NCI-H524 treated with DMSO at 0.1 percent for 48 hours (cell line): ENCODE measurements around the gene FBXW4.
A peak's percentile ranks its signal among the peaks of the same experiment; 100 is the strongest.
"Not testable (repeated sequence)": the region's sequence is repeated elsewhere in the genome, so short reads cannot be mapped to it uniquely, and the experiment has no call there.

Experiments used
- DNase-seq: peaks from one replicate; lab custom pipeline; 2025; lab: John Stamatoyannopoulos, UW

The FBXW4 gene

DNA sequence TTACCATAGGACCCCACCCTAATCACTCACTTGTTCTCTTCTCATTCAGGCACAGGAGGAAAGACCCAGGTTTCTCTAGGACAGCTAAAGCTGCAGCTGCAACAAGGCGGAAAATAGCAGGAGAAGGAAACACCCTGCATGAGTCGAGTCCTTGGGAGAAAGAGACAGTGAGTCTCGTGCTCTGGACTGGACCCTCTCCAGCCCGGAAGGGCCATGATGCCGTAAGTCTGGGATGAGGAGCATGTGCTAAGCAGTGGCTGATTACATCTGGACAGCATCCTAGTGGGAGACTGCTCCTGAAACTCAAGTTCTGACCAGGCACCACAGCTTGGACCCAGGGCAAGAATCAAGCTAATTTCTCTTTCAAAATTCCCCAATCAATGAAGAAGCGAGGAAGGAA is 39.4 kb downstream of the FBXW4 start:
- DNase-seq: no peak

DNA sequence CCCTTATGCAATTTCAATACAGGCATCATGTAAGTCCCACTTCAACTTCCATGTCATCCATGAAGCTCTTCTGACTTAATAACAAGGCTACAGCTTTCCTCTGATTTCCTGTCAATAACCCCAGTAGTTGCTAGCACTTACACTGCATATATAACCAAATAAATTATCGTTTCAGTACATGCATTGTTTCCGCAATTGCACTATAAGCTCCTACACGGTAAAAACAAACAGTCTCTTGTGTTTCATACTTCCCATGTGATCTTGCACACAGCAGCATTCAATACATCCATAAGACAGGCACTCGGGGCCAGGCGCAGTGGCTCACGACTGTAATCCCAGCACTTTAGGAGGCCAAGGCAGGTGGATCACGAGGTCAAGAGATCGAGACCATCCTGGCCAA is 41.4 kb downstream of the FBXW4 start:
- DNase-seq: no peak

DNA sequence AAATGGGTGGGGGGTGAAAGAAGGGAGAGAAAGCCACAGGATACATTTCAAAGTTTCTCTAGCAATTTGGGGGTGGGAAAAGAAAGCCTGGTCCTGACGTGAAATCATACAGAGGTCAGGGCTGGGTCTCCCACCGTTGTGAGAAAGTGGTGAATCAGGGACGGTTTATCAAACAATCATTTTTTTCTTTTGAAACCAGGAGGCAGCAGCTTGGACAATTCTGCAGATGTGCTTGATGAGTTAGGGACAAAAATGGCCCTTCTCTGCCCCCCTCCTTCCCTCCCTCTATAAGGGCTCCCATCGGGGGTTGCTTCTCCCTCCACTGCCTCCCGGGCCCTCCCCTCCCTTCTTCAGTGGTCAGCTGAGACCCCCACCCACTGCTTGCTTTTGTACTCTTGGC is 43.6 kb downstream of the FBXW4 start:
- DNase-seq: no peak

- DNase-seq: no peak
Measured at GRCh38 chr10:101650863-101651262, 44.1 kb downstream of the FBXW4 start.

DNA sequence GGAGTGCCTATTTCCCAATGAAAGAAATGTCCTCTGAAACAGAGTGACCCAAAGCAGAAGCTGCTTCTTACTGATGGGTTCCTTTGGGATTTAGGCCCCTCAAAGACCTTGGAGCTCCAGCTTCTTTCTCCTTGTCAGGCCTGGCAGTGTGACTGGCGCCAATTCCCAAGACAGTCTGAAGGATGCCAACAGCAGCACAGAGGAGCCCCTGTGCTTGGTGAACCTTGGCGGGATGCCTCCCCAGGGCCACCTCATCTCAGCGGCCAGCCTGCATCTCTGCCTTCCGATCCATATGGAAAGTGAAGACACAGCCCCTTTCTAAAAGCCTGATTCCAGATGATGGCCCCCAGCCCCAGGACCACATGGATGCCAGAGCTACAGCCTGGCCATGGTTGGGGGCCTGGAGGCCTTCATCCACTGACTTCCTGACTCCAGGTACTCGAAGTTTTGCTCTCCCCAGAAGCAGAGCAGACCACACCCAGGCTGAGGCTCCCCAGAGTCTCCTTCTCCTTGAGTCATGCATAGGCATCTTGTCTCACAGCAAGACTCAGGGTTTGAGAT is 45.4 kb downstream of the FBXW4 start:
- no peak for DNase-seq

- no peak for DNase-seq
Measured at GRCh38 chr10:101647255-101647654, 47.7 kb downstream of the FBXW4 start.

- no peak for DNase-seq
Measured at GRCh38 chr10:101646364-101646763, 48.6 kb downstream of the FBXW4 start.

DNA sequence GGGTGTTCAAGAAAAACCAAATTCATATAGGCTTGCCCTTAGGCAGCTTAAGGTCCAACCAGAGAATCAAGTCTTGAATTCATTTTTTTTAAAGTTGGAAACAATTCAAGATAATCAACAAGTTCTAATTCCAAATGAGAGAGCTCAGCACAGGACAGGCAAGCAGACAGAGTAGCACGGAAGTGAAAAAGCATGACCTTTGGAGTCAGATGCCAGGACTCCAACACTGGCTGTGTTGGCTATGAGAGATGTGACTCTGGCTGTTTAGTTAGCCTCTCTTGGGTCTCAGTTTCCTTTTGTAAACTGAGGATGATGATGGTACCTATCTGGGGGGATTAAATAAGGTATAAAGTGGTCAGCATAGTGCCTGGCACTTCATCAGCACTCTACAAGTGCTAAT is 49.3 kb downstream of the FBXW4 start:
- no peak for DNase-seq

DNA sequence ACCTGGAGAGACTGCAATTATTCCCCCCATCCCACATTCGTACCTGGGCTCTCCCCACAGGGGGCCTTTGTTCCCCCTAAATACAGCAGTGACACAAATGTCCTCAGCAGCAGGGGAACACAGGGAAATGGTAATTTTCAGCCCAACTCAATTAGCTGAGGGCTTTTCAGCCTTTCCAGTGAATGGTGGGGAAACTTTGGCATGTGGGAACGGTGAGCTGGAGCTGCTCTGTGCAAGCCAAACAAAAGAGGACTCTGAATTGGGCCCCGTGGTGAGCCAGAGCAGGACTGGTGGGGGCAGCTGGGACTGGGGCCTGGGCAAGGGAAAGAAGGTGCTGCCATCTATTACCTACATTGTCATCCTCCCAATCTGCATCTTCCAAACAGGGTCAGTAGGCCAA is 51.0 kb downstream of the FBXW4 start:
- DNase-seq: no peak

DNA sequence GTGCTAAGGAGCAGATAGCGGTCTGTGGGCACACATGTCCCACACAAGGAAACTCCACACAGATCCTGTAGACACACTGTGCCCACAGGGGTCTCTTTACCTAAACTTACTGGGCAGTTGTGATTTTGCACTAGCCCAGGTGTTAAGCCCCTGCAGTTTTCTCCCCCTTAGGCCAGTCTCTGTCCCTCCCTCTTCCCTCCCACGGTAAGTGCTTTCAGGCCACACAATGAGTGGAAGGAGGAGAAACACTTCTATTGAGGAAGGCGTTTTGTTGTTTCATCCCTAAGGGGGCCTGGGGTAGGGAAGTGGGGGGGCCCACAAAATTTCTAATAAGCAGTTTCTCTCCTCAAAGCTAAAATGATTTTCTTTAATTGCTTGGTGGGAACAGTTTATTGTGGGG is 51.4 kb downstream of the FBXW4 start:
- no peak for DNase-seq

GRCh38 chr10:101639141-101639900 is 55.6 kb downstream of the FBXW4 start:
- no peak for DNase-seq

DNA sequence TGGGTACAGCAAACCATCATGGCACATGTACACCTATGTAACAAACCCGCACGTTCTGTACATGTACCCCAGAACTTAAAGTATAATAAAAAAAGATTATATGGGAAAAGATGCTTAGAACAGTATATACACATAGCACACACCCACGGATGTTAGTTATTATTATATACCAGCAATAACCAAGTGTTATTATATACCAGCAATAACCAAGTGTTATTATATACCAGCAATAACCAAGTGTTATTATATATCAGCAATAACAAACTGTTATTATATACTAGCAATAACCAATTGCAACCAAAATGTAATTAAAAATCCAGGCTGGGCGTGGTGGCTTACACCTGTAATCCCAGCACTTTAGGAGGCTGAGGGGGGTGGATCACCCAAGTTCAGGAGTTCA is 61.5 kb downstream of the FBXW4 start:
- DNase-seq: not testable (repeated sequence)

DNA sequence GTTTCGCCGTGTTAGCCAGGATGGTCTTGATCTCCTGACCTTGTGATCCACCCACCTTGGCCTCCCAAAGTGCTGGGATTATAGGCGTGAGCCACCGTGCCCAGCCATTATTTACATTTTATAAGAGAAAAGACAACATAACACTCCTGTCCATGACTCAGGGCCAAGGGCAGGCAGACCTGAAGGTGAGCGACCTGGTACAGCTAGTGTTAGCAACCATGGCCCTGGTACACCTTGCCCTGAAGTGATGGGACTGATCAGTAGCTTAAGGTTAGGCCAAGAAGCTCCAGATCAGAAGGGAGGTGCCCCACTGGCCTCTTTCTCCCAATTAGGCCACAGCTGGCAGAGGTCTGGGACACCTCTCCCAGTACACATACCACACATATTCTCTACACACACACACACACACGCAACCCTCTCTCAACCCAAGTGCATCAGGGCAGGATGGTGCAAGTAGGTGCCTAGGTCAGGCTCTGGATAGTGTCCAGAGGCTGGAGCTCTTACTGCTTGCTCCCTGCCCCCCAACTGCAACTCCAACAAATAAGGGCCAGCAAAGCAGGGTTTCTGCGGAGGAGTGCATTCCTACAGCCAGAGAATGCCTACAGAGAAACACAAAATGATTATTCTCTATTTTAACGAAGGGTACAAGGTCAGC is 63.0 kb downstream of the FBXW4 start:
- DNase-seq: no peak

DNA sequence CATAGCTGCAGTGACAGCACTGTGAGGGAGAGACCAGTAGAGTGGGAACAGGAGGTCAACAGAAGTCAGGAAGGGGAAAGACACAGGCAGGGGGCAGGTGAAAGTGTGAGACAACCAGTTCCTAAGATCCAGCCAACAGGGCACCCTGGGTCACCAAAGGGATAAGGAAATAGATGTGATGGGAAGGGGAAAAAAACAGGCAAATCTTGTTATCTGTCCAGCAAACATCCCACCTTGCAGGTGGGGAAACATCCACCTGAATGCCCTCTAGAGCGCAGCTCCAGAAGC is 64.4 kb downstream of the FBXW4 start:
- DNase-seq: no peak

GRCh38 chr10:101629837-101630632 is 64.9 kb downstream of the FBXW4 start:
- DNase-seq: no peak

DNA sequence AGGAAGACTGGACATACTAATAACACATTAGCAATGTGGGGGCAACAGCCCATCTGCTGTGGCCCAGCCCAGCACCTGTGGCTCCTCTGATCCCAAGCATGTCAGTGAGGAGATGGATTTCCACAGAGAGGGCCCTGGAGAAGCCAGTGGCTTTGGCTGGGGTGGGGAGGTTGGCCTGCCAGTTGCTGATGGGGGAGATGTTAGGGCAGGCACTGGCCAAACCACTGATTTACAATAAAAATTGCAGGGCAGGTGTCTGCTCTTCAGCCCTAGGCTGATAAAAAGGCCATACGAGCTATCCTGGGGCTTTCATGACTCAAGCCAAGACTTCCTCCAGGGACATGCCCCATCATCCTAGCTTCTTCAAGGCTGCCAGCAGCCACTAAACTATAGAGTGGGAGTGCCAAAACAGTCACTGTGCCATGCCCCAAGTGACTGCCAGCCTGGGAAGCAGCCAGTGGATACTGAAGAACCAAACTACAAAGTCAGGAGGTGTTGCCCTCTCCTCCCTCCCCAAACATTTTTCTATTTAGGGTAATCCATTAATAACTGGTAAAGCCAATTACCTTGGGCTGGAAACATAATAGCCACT is 69.1 kb downstream of the FBXW4 start:
- DNase-seq: peak; percentile 63

DNA sequence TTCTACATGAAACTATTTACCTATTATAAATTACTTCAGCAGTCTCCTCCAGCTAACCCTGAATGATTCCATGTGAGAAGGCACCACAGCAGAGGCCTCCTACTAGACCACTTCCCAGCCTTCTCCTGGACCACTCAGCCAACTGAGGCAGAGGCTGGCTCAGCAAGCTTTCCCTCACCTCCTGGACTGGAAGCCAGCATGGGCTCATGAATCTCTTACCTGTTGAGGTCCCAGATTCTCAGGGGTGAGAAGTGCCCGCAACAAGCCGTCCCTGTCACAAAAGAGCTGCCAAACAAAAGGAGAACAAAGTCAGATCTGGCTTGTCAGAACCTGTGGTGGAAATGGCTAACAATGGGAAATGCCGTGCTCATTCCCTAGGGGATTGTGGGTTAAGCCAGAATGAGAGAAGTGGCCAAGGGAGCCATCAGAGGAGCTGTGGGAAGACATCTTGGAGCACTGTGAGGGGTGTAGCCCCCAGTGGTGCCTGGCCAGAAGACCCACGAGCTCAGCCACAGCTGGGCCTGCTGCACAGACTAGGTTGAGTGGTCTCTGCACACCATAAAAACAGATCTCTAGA is 70.4 kb downstream of the FBXW4 start:
- DNase-seq: no peak

DNA sequence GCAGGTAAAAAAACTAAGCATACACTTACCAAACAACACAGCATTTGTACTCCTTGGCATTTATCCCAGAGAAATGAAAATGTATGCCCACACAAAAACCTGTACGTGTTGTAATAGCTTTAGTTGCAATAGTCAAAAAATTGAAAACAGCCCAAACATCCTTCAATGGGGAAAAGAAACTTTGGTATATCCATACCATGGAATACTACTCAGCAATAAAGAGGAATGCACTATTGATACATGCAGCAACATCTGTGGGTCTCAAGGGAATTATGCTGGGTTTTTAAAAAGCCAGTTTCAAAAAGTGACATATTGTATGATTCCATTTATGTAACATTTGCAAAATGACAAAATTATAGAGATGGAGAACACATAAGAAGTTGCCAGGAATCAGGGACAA is 71.4 kb downstream of the FBXW4 start:
- no peak for DNase-seq

- DNase-seq: no peak
Measured at GRCh38 chr10:101619983-101620382, 75.0 kb downstream of the FBXW4 start.

GRCh38 chr10:101618871-101619270 is 76.1 kb downstream of the FBXW4 start:
- no peak for DNase-seq

GRCh38 chr10:101617824-101618568 is 77.0 kb downstream of the FBXW4 start:
- DNase-seq: no peak
